Panc1 (cell line): ENCODE measurements around the gene ADAM12. TPM values are rescaled to one million over a fixed set of nuclear protein-coding genes. Genes with fewer than 3 reads are reported as not detected.
A peak's percentile ranks its signal among the peaks of the same experiment; 100 is the strongest.

Experiments
- ATAC-seq: fragments of 200-7000 bp; cut with Tn5 transposase; 2 replicates; pipeline ENCODE4 v1.9.1; 2020; ENCODE audit warnings: mild to moderate bottlenecking, moderate library complexity
- BruUV-seq: library from RNA; stranded (reverse); fragments of 400-500 nt; replicated peaks from 2 replicates; lab custom pipeline; 2021; lab: Mats Ljungman, UMichigan
- CTCF ChIA-PET: fragments of 300-600 bp; sonication (Branson Sonifier 250); formaldehyde crosslinking; loops from one replicate; lab custom pipeline; 2022; ENCODE audit warnings: antibody characterized with exemption; lab: Charles Lee
- POLR2A ChIA-PET: fragments of 300-600 bp; sonication (Branson Sonifier 250); formaldehyde crosslinking; loops from one replicate; lab custom pipeline; 2022; ENCODE audit warnings: antibody characterized with exemption; lab: Charles Lee
- DNase-seq: peaks from one replicate; pipeline ENCODE4 v3.0.0-alpha.2; 2010; ENCODE audit warnings: low read depth, low spot score
- H3K27ac ChIP-seq: 2 replicates; pipeline ENCODE4 v1.5.1; 2011; ENCODE audit warnings: mild to moderate bottlenecking, low read length, inconsistent platforms
- H3K27me3 ChIP-seq: fragments of 200-500 bp; sonication (Bioruptor generic); 2 replicates; pipeline ENCODE4 v1.6.0; 2014; ENCODE audit warnings: low read length, inconsistent platforms; ENCODE audit not compliant: control insufficient read depth, insufficient read depth
- H3K36me3 ChIP-seq: fragments of 200-500 bp; sonication (Bioruptor generic); 2 replicates; pipeline ENCODE4 v1.5.1; 2014; ENCODE audit warnings: inconsistent platforms, mild to moderate bottlenecking, low read length, moderate library complexity; ENCODE audit not compliant: control insufficient read depth, insufficient read depth
- H3K4me1 ChIP-seq: 2 replicates; pipeline ENCODE4 v1.5.1; 2011; ENCODE audit warnings: inconsistent platforms, mild to moderate bottlenecking, low read length, moderate library complexity; ENCODE audit not compliant: control insufficient read depth, insufficient read depth
- H3K4me3 ChIP-seq, 2 experiments: 2 replicates each; pipeline ENCODE4 v1.5.1; 2011 to 2012; ENCODE audit warnings: low read depth in 2 of 2, low read length in 2 of 2, mild to moderate bottlenecking in 2 of 2, inconsistent platforms in 1 of 2, moderate library complexity in 1 of 2
- H3K9me3 ChIP-seq: fragments of 200-500 bp; sonication (Bioruptor generic); 2 replicates; pipeline ENCODE4 v1.5.1; 2014; ENCODE audit warnings: low read depth, mild to moderate bottlenecking, inconsistent platforms, low read length, moderate library complexity; ENCODE audit not compliant: control insufficient read depth, insufficient read depth
- POLR2AphosphoS5 ChIP-seq: IDR thresholded peaks from 2 replicates; pipeline ENCODE4 v1.6.1; 2012; ENCODE audit warnings: mild to moderate bottlenecking, low read depth, low read length, moderate library complexity
- SIN3A ChIP-seq: IDR thresholded peaks from 2 replicates; pipeline ENCODE4 v1.6.1; 2012; ENCODE audit warnings: low read depth, mild to moderate bottlenecking, low read length, moderate library complexity, borderline replicate concordance; ENCODE audit not compliant: insufficient read depth
- TCF7L2 ChIP-seq: IDR thresholded peaks from 2 replicates; pipeline ENCODE4 v1.6.1; 2011; ENCODE audit warnings: mild to moderate bottlenecking, low read depth, low read length, inconsistent platforms
- in situ Hi-C: cut with HindIII; loops from 2 replicates; pipeline ENCODE4 v1.10.0; 2016; ENCODE audit warnings: low sequenced_read_pairs, low pct_unique_long_range_greater_than_20kb
- intact Hi-C: fragments of 100-400 bp; cut with micrococcal nuclease; formaldehyde crosslinking; loops from one replicate; pipeline ENCODE4 v1.10.0; 2022; ENCODE audit not compliant: unreplicated experiment
- total RNA-seq: library from RNA; stranded (reverse); gene quantifications from one replicate; pipeline ENCODE4 v1.2.1, GENCODE V29; 2021; ENCODE audit not compliant: unreplicated experiment
- TF ChIP-seq, protein P1 (sequence below), 2 experiments: IDR thresholded peaks; 2 replicates each; pipeline ENCODE4 v1.6.1; 2011 to 2012; ENCODE audit warnings: low read depth in 2 of 2, control low read depth in 1 of 2, low read length in 1 of 2, mild to moderate bottlenecking in 1 of 2, moderate library complexity in 1 of 2; ENCODE audit not compliant: insufficient read depth in 1 of 2
- TF ChIP-seq, protein P2 (sequence below): fragments of 450-650 bp; IDR thresholded peaks from 2 replicates; pipeline ENCODE4 v1.5.1; 2017; ENCODE audit warnings: mild to moderate bottlenecking

The ADAM12 gene
- total RNA-seq, 1 experiment from 2014 or later = 0.10 TPM

DNA sequence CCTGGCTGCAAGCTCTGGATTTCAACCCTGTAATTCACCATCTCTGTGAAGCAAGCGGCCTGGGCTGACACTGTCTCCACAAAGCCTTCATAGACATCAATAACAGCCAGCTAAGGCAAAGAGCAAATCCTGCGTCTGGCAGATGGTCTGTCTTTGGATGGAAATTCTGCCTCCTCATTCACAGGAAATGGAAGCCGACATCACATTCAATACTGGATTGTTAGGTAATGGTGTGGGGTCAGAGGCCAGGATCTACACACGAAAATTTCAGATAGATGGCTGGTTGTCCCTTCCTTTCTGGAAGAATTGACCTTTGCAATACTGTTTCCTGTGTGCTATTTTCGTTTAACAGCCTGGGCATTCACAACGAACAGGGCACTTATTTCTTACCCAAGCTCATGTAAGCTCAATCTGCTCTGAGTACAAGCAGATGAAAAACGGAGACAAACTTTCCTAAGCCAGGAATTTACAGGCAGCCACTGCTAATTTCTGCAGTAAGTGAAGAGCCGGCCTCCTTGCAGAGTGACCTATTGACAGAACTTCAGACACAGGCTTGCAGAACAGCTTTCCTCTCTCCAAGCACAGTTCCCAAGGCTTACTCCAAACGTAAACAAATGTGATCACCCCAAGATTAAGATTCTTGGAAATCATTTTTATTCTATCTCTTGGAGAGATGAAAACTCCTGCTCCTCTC, 3.1 kb upstream of the ADAM12 start:
- in situ Hi-C loops (no loop called here), intact Hi-C loops (no loop called here)
- DNase-seq (no peak), ATAC-seq (no peak)
- TF ChIP-seq SIN3A (no peak), POLR2AphosphoS5 (no peak), TCF7L2 (no peak)
- TF ChIP-seq, protein P1, sequence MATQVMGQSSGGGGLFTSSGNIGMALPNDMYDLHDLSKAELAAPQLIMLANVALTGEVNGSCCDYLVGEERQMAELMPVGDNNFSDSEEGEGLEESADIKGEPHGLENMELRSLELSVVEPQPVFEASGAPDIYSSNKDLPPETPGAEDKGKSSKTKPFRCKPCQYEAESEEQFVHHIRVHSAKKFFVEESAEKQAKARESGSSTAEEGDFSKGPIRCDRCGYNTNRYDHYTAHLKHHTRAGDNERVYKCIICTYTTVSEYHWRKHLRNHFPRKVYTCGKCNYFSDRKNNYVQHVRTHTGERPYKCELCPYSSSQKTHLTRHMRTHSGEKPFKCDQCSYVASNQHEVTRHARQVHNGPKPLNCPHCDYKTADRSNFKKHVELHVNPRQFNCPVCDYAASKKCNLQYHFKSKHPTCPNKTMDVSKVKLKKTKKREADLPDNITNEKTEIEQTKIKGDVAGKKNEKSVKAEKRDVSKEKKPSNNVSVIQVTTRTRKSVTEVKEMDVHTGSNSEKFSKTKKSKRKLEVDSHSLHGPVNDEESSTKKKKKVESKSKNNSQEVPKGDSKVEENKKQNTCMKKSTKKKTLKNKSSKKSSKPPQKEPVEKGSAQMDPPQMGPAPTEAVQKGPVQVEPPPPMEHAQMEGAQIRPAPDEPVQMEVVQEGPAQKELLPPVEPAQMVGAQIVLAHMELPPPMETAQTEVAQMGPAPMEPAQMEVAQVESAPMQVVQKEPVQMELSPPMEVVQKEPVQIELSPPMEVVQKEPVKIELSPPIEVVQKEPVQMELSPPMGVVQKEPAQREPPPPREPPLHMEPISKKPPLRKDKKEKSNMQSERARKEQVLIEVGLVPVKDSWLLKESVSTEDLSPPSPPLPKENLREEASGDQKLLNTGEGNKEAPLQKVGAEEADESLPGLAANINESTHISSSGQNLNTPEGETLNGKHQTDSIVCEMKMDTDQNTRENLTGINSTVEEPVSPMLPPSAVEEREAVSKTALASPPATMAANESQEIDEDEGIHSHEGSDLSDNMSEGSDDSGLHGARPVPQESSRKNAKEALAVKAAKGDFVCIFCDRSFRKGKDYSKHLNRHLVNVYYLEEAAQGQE (IDR thresholded peaks at IDR 0.05; ENCODE audit: insufficient read depth in 1 of 2, low read depth in 2 of 2, low read length in 1 of 2) = no peak
- TF ChIP-seq, protein P2, sequence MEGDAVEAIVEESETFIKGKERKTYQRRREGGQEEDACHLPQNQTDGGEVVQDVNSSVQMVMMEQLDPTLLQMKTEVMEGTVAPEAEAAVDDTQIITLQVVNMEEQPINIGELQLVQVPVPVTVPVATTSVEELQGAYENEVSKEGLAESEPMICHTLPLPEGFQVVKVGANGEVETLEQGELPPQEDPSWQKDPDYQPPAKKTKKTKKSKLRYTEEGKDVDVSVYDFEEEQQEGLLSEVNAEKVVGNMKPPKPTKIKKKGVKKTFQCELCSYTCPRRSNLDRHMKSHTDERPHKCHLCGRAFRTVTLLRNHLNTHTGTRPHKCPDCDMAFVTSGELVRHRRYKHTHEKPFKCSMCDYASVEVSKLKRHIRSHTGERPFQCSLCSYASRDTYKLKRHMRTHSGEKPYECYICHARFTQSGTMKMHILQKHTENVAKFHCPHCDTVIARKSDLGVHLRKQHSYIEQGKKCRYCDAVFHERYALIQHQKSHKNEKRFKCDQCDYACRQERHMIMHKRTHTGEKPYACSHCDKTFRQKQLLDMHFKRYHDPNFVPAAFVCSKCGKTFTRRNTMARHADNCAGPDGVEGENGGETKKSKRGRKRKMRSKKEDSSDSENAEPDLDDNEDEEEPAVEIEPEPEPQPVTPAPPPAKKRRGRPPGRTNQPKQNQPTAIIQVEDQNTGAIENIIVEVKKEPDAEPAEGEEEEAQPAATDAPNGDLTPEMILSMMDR = no peak
- H3K9me3 ChIP-seq = no peaks in the 10 kb centered on the region
- peaks cover 9% of the 10 kb centered on the region; the same call in 1 of the 2 replicates for H3K4me1 ChIP-seq
- peak overlapping the region; percentile 62; the same call in 1 of the 2 replicates for H3K27ac ChIP-seq
- no peak overlapping the region for H3K4me3 ChIP-seq
- POLR2A ChIA-PET = no interaction called here
- no peaks in the 10 kb centered on the region for H3K36me3 ChIP-seq
- no peaks in the 10 kb centered on the region for H3K27me3 ChIP-seq
- no TSS peak for BruUV-seq
- CTCF ChIA-PET = no interaction called here

DNA sequence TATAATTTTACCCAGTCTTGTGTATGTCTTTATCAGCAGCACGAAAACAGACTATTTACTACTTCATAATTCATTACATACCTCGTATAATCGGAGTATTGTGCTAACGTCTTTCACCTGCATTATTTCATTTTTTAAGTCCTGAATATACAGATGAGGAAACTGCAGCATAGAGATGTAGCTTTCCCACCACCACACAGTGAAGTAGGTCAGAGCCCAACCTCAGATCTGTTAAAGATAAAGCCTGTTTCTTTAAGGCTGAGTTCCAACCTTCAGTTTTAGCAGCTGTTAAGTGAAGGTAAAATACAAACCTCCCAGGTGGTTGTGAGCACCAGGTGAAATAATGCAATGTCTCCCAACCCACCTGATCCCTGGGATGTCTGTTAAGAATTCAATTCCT, 2.0 kb upstream of the ADAM12 start:
- POLR2A ChIA-PET = no interaction called here
- ATAC-seq = no peak
- BruUV-seq = no TSS peak
- Histone ChIP-seq H3K36me3 (no peaks in the 10 kb centered on the region), H3K27me3 (no peaks in the 10 kb centered on the region), H3K9me3 (no peaks in the 10 kb centered on the region), H3K4me3 (no peak overlapping the region), H3K27ac (peak overlapping the region; percentile 2; the same call in 1 of the 2 replicates), H3K4me1 (peaks cover 9% of the 10 kb centered on the region; the same call in 1 of the 2 replicates)
- intact Hi-C loops = no loop called here
- CTCF ChIA-PET = no interaction called here
- DNase-seq = no peak
- TF ChIP-seq SIN3A (no peak), TCF7L2 (no peak), POLR2AphosphoS5 (no peak)
- TF ChIP-seq, protein P1 (IDR thresholded peaks at IDR 0.05; ENCODE audit: insufficient read depth in 1 of 2, low read depth in 2 of 2, low read length in 1 of 2) = no peak
- TF ChIP-seq, protein P2 = no peak
- in situ Hi-C loops = no loop called here
